T-helper 2 cell treated with Interferon-gamma antibody and Interleukin-4, amounts not matched to agents 5 μg/mL and 100 μg/mL, for 36 hours (primary cell): ENCODE measurements around the gene SRRM3.
"Not testable (repeated sequence)": the region's sequence is repeated elsewhere in the genome, so short reads cannot be mapped to it uniquely, and the experiment has no call there.

Source experiments
- DNase-seq: peaks from one replicate; pipeline ENCODE4 v3.0.0; 2021; ENCODE audit warnings: low spot score
- H3K27ac Mint-ChIP-seq: one replicate; pipeline ENCODE4 v1.8.0; 2021; ENCODE audit warnings: mild to moderate bottlenecking, mixed read lengths
- H3K27me3 Mint-ChIP-seq: one replicate; pipeline ENCODE4 v1.8.0; 2021; ENCODE audit warnings: low read depth, mixed read lengths
- H3K36me3 Mint-ChIP-seq: one replicate; pipeline ENCODE4 v1.8.0; 2021; ENCODE audit warnings: low read depth, mixed read lengths
- H3K4me1 Mint-ChIP-seq: one replicate; pipeline ENCODE4 v1.8.0; 2021; ENCODE audit warnings: low read depth, mixed read lengths
- H3K4me3 Mint-ChIP-seq: one replicate; pipeline ENCODE4 v1.8.0; 2022; ENCODE audit warnings: mild to moderate bottlenecking, moderate library complexity, mixed read lengths
- H3K9me3 Mint-ChIP-seq: one replicate; pipeline ENCODE4 v1.8.0; 2021; ENCODE audit warnings: mixed read lengths

The SRRM3 gene

DNA sequence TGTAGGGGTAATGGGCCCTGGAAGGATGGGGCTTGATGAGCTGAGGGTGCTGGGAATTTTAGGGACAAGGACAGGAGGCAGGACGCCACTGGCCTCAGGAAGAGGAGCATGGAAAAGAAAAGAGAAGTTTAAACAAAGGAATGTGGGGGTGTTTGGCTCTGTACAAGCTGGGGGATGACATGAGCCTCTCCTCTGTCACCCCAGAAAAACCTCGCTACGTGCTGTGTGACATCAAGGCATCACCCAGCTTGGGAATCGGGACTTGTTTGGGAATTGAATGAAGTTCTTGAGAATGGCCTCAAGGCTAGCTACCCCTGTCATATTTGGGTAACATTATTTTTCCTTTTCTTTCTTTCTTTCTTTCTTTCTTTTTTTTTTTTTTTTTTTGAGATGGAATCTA, 53.1 kb downstream of the SRRM3 start:
- Mint-ChIP-seq H3K36me3 (no peaks in the 10 kb centered on the region), H3K4me1 (no peaks in the 10 kb centered on the region), H3K27me3 (peaks cover 25% of the 10 kb centered on the region), H3K27ac (no peak overlapping the region), H3K4me3 (no peak overlapping the region), H3K9me3 (no peaks in the 10 kb centered on the region)
- no peak for DNase-seq

DNA sequence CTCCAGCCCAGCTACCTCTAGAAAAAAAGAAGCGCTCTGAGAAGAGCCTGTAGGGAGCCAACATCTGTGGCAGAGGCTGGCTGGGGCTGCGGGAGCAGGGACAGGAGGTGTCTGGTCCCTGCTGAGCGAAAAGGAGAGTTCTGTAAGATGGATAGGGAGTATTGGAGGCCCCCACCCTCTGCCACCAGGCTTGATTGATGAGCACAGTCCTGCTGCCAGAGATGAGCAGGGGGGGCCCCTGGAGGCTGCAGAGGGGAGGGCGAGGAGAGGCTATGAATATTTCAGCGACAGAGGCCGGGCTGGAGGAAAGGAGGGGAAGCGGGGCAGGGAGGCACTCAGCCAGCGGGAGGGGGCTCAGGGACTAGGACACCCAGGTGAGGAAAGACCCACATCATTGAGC, 56.3 kb downstream of the SRRM3 start:
- no peak overlapping the region for H3K4me3 Mint-ChIP-seq
- H3K27me3 Mint-ChIP-seq = peaks cover 30% of the 10 kb centered on the region
- H3K27ac Mint-ChIP-seq = no peak overlapping the region
- DNase-seq = no peak
- H3K9me3 Mint-ChIP-seq = no peaks in the 10 kb centered on the region
- H3K36me3 Mint-ChIP-seq = no peaks in the 10 kb centered on the region
- H3K4me1 Mint-ChIP-seq = no peaks in the 10 kb centered on the region

GRCh38 chr7:76259124-76260093, 57.7 kb downstream of the SRRM3 start:
- no peak overlapping the region for H3K27ac Mint-ChIP-seq
- H3K4me3 Mint-ChIP-seq = peak overlapping the region; percentile 12
- no peak for DNase-seq
- H3K9me3 Mint-ChIP-seq = no peaks in the 10 kb centered on the region
- H3K36me3 Mint-ChIP-seq = no peaks in the 10 kb centered on the region
- H3K4me1 Mint-ChIP-seq = no peaks in the 10 kb centered on the region
- H3K27me3 Mint-ChIP-seq = peaks cover 30% of the 10 kb centered on the region

DNA sequence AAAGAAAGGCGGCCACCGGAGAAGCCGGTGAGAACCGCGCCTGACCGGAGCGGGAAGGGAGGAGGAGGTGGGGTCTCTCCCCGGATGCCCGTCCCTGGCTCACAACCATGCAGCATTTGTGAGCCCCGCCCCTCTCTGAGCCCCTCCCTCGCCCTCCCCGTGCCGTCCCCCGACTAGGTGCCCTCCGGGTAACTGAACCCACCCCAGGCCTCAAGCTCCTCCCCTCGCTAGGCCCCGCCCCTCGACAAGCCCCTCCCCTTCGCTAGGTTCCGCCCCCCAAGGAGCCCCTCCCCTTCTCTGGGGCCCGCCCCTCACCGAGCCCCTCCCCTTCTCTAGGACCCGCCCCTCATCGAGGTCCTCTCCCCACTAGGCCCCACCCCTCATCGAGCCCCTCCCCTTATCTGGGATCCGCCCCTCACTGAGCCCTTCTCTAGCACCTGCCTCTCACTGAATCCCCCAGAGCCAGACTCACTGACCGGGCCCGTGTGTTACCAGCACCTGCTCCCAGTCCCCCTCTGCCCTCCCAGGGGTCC, 58.5 kb downstream of the SRRM3 start:
- DNase-seq = no peak
- no peak overlapping the region for H3K27ac Mint-ChIP-seq
- H3K9me3 Mint-ChIP-seq = no peaks in the 10 kb centered on the region
- no peak overlapping the region for H3K4me3 Mint-ChIP-seq
- peaks cover 34% of the 10 kb centered on the region for H3K27me3 Mint-ChIP-seq
- H3K4me1 Mint-ChIP-seq = no peaks in the 10 kb centered on the region
- no peaks in the 10 kb centered on the region for H3K36me3 Mint-ChIP-seq

- no peak overlapping the region for H3K4me3 Mint-ChIP-seq
- H3K36me3 Mint-ChIP-seq = no peaks in the 10 kb centered on the region
- no peaks in the 10 kb centered on the region for H3K9me3 Mint-ChIP-seq
- H3K27ac Mint-ChIP-seq = no peak overlapping the region
- no peaks in the 10 kb centered on the region for H3K4me1 Mint-ChIP-seq
- peaks cover 33% of the 10 kb centered on the region for H3K27me3 Mint-ChIP-seq
- no peak for DNase-seq
Observed at GRCh38 chr7:76261329-76261728, 59.6 kb downstream of the SRRM3 start.

- DNase-seq = no peak
- Mint-ChIP-seq H3K4me1 (no peaks in the 10 kb centered on the region), H3K4me3 (no peak overlapping the region), H3K27me3 (peaks cover 37% of the 10 kb centered on the region), H3K36me3 (no peaks in the 10 kb centered on the region), H3K27ac (no peak overlapping the region), H3K9me3 (no peaks in the 10 kb centered on the region)
Observed at GRCh38 chr7:76261931-76262330, 60.2 kb downstream of the SRRM3 start.

- no peaks in the 10 kb centered on the region for H3K36me3 Mint-ChIP-seq
- no peaks in the 10 kb centered on the region for H3K4me1 Mint-ChIP-seq
- H3K27ac Mint-ChIP-seq = no peak overlapping the region
- no peaks in the 10 kb centered on the region for H3K9me3 Mint-ChIP-seq
- no peak for DNase-seq
- peaks cover 36% of the 10 kb centered on the region for H3K27me3 Mint-ChIP-seq
- H3K4me3 Mint-ChIP-seq = no peak overlapping the region
Observed at GRCh38 chr7:76262683-76263402, 61.1 kb downstream of the SRRM3 start.

GRCh38 chr7:76265299-76265698, 63.6 kb downstream of the SRRM3 start:
- H3K27me3 Mint-ChIP-seq = peaks cover 44% of the 10 kb centered on the region
- no peaks in the 10 kb centered on the region for H3K9me3 Mint-ChIP-seq
- no peak overlapping the region for H3K4me3 Mint-ChIP-seq
- no peak for DNase-seq
- no peak overlapping the region for H3K27ac Mint-ChIP-seq
- H3K36me3 Mint-ChIP-seq = no peaks in the 10 kb centered on the region
- H3K4me1 Mint-ChIP-seq = no peaks in the 10 kb centered on the region

GRCh38 chr7:76267107-76267893, 65.6 kb downstream of the SRRM3 start:
- H3K27me3 Mint-ChIP-seq = peaks cover 40% of the 10 kb centered on the region
- H3K4me1 Mint-ChIP-seq = no peaks in the 10 kb centered on the region
- no peak for DNase-seq
- peak overlapping the region; percentile 29 for H3K4me3 Mint-ChIP-seq
- no peak overlapping the region for H3K27ac Mint-ChIP-seq
- H3K9me3 Mint-ChIP-seq = no peaks in the 10 kb centered on the region
- no peaks in the 10 kb centered on the region for H3K36me3 Mint-ChIP-seq

DNA sequence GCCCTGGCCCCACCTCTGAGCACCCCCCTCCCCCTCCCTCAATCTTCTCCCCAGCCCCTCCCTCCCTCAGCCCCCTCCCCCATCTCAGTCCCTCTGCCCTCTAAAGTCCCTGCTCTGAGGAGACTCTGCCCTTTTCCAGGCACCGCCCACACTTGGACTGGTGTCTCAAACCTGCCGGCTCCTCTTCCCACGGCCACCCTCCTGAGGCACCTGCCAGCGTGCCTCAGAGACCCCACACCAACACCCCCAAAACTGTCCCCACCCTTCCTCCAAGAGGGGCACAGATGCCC, 66.1 kb downstream of the SRRM3 start:
- peaks cover under 1% of the 10 kb centered on the region for H3K4me1 Mint-ChIP-seq
- no peak for DNase-seq
- H3K36me3 Mint-ChIP-seq = no peaks in the 10 kb centered on the region
- no peaks in the 10 kb centered on the region for H3K9me3 Mint-ChIP-seq
- H3K27me3 Mint-ChIP-seq = peaks cover 40% of the 10 kb centered on the region
- peak overlapping the region; percentile 26 for H3K4me3 Mint-ChIP-seq
- no peak overlapping the region for H3K27ac Mint-ChIP-seq

DNA sequence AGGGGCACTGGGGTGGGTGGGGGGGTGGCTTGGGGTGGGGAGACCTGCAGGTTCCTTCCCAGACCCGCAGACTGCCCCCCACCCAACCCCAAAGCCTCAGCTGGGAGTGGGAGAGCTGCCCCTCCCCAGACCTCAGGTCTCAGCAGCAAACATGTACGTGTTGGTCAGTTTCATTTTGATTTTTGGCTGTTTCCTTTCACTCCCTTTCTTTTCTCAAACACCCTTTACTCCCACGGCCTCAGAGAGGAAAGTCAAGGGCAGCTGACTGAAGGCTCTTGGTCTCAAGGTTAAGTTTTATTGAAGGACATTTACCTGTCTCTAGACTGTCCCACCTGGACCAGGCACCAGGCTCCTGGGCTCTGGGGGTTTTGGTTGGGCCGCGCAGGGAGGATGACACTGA, 66.7 kb downstream of the SRRM3 start:
- no peak overlapping the region for H3K27ac Mint-ChIP-seq
- H3K9me3 Mint-ChIP-seq = no peaks in the 10 kb centered on the region
- DNase-seq = no peak
- no peaks in the 10 kb centered on the region for H3K36me3 Mint-ChIP-seq
- H3K27me3 Mint-ChIP-seq = peaks cover 40% of the 10 kb centered on the region
- H3K4me1 Mint-ChIP-seq = peaks cover 5% of the 10 kb centered on the region
- H3K4me3 Mint-ChIP-seq = peak overlapping the region; percentile 33

- Mint-ChIP-seq H3K9me3 (no peaks in the 10 kb centered on the region), H3K36me3 (no peaks in the 10 kb centered on the region), H3K4me3 (no peak overlapping the region), H3K4me1 (peaks cover 10% of the 10 kb centered on the region), H3K27me3 (peaks cover 36% of the 10 kb centered on the region), H3K27ac (no peak overlapping the region)
- no peak for DNase-seq
Observed at GRCh38 chr7:76269895-76270294, 68.2 kb downstream of the SRRM3 start.

DNA sequence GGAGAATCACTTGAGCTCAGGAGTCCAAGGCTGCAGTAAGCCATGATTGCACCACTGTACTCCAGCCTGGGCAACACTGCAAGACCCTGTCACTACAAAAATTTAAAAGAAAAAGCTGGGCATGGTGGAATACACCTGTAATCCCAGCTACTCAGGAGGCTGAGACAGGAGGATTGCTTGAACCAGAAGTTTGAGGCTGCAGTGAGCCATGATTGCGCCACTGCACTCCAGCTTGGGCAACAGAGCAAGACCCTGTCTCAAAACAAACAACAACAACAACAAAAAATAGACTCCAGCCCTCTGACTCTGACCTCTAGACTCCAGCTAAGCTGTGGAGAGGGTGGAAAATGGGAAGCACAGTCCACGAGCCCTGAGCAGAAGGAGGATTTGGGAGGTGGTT, 69.7 kb downstream of the SRRM3 start:
- not testable (repeated sequence) for DNase-seq, H3K4me1 Mint-ChIP-seq, H3K9me3 Mint-ChIP-seq, H3K4me3 Mint-ChIP-seq, H3K27ac Mint-ChIP-seq, H3K36me3 Mint-ChIP-seq
- peaks cover 32% of the 10 kb centered on the region for H3K27me3 Mint-ChIP-seq

DNA sequence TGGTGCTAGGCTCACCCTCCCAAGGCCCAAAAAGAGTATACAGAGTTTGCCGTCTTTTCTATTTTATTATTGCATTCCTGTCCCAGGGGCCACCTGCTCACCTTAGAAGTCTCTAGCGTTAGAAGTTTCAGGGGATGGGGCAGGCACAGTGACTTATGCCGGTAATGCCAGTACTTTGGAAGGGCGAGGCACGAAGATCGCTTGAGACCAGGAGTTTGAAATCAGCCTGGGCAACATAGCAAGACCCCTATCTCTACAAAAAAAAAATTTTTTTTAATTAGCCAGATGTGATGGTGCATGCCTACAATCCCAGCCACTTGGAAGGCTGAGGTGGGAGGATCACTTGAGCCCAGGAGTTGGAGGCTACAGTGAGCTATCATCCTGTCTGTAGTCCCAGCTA, 70.4 kb downstream of the SRRM3 start:
- DNase-seq = no peak
- Mint-ChIP-seq H3K36me3 (no peaks in the 10 kb centered on the region), H3K4me3 (no peak overlapping the region), H3K9me3 (no peaks in the 10 kb centered on the region), H3K4me1 (peaks cover 10% of the 10 kb centered on the region), H3K27me3 (peaks cover 28% of the 10 kb centered on the region), H3K27ac (no peak overlapping the region)
